HG03378 (cell line): ENCODE data around the gene TMIE.

Experiments used
- ATAC-seq: cut with Tn5 transposase; IDR thresholded peaks from one replicate; pipeline ENCODE4 v1.9.1; 2021; ENCODE audit warnings: mild to moderate bottlenecking, moderate library complexity; ENCODE audit not compliant: unreplicated experiment

TMIE gene

DNA sequence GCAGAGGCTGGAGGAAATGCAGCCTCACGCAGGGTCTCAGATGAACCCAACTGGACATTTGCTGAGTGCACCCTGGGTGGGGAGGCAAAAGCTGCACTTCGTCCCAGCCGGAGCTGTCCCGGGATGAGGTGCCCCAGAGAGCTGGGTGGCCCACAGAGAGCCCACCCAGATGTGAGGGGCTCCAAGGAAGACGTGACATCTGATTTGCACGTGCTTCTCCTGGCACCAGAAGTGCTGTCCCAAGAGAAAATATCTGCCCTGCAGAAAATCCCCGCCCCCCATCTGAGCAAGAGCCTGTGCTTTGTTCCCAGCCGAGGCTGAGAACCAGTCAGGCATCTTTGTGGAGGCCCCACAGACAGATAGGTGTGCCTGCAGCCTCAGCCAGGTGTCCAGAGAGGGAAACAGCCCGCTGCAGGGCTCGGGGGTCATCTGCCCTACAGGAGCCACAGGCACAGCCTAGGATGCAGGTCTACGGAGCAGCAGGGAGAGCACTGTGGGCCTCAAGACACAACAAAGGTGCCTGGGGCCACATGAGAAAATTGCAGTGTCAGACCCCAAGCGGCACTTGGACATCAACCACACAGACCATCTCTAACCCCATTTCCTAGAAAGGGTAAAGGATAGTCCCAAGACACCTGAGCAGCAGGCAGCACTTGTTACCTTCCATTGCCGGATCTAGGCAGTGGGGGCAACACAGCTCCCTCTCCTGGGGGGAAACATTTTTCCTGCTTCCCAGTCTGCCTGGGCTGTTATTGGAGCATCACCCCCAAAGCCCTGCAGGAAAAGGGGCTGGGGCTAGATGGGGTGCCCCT is 5.8 kb downstream of the TMIE start:
- no peak for ATAC-seq

DNA sequence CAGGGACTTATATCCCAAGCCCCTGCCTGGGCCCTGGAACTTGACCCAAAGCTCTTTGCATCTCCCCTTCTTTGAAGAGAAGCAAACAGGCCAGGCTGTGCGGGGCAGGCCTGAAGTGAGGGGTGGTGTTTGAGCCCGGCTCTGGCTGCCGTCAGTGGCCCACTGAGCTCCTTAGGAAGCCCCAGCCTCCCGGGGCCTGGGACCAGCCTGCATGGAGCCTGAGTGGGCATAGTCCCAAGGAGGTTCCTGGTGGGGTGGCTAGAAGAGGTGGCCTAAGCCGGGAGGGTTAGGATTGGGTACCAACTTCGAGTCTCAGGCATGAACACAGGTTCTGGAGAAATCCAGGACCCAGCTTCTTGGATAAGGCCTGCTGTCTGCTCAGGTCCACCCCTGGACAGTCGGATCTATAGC is 6.4 kb downstream of the TMIE start:
- ATAC-seq, result no peak

DNA sequence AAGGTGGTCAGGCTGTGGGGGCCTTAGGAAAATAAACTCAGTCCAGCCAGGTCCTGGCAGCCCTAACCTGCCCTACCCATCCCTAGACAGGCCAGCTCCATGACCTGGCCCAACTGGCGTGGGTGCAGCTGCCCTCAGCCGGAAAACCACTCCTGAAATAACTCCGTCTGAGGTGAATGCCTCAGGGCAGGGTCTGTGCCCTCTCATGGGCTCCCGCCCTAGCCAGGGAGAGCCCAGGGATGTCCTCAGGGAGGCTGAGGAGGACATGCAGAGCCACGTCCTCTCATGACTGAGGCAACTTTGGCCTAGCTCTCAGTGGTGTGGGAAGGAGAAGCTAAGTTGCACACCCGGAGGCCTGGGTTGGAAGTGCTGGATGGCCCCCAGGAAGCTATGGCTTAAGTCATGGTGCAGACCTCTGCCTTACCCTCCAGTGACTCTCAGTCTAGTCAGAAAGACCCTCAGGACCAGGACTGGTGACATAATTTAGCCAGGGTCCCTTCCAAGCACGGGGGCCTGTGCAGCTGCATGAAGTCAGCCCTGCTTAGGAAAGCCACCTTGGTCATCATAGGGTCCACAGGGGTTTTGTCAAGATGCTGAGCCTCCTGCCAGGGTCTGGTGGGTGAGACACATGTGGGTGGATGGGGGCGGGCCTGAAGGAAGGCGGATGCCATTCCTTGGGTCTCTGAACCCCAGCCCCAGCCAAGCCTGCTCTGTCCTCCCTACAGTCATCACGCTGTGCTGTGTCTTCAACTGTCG is 7.4 kb downstream of the TMIE start:
- ATAC-seq, result no peak

DNA sequence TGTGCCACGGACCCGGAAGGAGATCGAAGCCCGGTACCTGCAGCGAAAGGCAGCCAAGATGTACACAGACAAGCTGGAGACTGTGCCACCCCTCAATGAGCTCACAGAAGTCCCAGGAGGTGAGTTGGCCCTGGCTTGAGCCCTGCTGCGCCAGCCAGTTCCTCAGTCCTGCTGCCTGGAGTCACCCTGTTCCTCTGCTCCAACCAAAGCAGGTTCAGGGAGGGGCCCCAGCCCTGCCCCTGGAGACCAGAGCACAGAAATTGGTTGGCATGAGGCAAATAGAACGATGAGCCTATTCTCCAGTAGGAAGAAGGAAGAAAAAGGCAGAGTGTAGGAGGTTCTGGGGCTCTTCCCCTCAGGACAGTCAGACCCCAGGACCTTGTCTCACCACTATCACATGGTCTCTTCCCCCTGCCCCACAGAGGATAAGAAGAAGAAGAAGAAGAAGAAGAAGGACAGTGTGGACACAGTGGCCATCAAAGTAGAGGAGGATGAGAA is 8.0 kb downstream of the TMIE start:
- no peak for ATAC-seq

DNA sequence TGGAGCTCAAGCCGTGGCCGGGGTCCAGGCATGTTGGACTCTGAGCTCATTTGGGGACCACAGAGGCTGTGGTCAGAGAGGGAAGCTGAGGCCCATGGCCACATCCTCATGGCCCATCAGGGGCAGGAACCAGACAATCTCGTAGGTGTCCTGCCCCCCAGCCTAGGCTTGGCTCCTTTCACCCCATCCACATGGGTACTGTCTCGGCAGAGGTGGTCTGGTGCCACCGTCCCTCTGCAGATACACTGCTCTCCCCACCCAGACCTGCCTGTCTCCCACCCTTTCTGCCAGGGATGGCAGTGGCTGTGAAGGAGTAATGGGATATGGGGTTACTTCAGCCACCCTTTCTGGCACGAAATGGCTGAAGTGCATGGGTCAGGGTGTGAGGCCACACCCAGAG is 8.5 kb downstream of the TMIE start:
- ATAC-seq, result no peak

DNA sequence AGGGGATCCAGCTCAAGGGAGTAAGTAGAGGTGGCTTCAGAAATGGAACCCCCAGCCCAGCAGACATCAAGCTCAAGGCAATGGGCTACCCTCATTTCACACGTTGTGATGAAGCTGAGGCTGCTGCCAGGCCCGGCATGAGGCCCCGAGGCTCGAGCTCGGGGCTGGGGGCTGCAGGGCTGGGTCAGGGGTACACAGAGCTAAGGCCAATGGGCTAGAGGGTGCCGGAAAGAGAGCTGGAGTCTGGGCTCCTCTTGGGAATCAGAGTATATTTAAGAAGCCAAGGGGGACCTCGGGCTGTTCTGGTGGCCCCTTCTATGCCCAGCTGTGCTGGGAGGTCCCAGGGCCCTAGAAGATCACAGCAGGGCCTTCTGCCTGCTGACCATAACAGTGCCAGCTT is 9.0 kb downstream of the TMIE start:
- no peak for ATAC-seq

DNA sequence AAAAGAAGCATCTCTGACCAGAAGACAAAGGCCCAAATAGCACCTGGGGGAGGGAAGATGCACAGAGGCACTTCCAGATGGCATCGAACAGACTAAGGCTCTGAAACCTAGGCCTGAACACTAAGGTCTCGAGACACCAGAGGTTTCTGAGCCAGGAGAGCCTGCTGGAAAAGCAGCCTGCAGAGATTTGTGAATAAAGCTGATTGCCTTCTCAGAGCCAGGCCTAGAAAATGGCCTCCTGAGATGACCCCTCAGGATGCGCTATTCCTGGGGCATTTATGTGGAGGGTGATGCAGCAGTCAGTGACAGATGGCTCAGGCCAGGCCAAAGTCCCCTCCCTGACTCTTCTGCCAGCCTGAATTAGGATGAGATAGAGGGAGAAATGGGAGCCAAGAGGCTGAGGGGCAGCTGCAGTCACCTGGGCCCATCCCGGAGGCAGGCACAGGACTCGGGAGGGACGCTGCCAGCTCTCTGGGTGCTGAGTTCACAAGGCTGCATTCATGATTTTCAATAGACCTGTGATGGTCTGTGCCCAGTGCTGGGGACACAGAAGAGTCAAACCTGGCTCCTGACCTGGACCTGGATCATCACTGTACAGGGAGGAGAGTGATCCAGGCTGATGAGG is 9.6 kb downstream of the TMIE start:
- ATAC-seq, result no peak

DNA sequence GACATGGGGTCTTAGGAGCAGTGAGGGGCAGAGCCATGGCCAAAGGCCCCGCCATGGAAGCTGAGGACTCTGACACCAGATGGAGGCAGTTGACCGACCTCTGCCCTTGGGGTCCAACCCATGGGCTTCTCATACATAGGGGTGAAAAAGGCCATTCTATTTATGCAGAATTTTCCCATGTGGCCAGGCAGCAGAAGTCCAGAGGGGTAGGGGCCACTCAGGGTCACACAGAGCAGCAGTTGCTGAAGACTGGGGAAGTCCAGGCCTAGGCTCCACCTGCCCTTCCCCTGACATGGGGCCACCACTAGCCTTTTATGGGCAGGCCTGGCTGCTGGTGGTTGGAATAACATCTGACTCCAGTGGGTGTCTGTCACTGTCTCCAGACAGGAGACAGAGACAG is 10.1 kb downstream of the TMIE start:
- ATAC-seq, result no peak

DNA sequence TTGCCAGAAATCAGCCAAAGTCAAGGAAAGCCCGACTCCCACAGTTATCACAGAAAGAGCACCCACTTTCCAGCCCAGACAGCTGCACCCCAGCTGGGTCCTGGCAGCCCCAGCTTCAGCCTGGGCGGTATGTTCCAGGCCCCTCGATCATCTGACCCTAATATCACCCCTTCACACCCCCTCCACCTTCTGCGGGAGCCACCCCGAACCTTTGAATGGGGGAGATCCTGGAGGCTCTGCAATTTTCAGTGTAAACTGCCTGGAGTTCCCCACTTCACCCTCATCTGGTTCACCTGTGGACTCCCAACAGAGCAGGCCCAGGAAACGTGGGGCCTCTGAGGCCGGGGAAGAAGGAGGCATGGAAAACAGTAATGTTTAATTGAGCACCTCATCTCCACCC is 10.6 kb downstream of the TMIE start:
- no peak for ATAC-seq

DNA sequence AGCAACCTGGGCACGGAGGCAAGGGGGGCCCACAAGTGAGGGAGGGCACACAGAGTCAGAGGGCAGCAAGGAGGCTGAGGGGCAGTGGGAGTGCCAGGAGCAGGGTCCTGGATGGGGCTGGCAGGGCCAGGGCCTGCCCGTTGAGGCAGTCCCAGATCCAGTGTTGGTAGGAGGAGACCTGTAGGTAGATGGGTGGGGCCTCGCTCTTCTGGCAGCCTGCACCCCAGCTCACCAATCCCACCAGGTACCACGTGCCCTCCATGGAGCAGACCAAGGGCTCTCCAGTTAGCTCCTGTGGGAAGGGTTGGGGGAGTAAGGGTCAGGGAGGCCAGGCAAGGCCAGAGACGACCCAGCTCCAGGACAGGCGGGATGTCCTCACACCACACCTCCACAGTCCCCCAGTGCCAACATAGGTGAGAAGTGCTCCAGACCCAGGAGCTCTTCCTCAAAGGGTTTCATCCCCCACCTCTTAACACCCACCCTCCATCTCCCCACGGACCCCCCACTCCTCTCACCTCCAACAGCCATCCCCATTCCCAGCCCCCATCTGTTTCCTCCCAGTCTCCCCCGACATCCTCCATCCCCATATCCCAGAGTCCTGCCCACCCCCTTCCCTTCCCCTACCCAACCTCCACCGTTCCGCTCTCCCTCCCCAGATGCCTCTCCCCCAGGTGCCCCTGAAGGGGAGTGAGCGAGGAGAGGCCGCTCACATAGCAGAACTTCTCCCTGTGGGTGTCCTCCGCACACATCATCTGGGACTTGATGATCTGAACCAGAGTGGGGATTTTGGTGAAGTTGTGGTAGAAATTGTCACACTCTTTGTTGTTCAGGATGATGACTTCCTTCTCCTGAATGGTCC is 11.2 kb downstream of the TMIE start:
- ATAC-seq, result no peak

DNA sequence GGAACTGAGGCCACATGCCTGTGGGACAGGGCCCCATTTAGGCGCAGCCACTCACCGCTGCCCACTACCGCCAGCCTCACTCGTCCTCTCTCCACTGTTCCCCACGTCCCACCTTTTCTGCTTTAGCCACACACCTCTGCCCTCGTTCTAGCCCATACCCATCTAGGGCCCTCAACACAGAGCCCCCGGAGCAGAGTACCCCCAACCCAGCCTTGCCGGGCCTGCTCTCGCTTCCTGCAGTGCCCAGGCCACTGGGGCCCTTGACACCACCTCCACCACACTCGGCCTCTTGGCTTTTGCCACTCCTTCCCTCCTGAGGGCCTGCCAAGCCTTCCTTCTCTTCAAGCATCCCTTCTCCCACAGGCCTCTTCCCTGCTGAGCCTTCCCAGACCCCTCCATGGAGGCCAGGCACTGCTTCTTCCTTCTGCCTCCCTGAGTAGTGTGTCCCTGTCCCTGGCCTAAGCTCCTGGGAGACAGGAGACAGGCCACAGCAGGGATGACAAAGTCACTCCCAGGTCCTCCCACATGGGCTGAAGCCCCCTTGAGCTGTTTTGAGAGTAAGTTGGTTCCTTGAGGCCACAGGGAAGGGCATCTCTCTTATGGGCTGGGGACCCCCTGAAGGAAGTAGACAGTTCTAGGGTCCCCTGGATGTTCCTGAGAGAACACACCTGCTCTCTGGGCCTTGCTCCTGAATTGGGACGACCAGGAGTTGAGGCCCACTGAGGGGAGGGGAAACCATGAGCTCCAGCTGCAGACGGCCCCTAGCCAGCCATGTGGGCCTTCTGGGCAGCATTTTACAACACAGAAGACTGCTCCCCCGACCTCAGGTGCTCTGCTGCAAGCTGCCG is 12.1 kb downstream of the TMIE start:
- no peak for ATAC-seq

DNA sequence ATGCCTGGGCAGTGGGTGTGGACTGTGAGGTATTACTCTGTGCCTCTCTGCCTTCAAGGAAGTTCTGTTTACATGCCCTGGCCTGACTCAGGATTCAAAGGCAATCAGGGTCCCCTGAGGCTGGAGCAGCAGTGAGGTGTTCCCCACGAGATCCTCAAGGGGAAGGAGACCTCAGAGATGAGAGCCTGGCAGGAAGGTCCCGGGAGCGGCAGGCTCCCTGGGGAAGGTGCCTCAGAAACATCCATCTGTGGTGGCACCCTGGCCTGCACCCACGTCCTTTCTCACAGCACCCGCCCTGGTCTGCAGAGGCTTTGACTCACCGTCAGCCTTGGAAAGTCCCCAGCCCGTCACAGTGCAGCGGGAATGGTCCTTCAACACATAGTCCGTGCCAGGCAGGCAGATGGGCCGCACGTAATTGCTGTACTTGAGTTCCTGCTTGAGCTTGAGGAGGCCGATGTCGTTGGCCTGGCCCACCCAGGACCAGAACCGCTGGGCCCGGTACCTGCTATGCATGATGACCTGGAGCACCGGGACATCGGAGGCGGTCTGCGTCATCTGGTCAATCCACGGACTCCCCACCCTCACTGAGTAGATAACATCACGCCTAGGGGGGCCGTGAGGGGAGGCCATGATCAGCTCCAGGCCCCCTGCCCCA is 12.8 kb downstream of the TMIE start:
- ATAC-seq, result peak; percentile 69

DNA sequence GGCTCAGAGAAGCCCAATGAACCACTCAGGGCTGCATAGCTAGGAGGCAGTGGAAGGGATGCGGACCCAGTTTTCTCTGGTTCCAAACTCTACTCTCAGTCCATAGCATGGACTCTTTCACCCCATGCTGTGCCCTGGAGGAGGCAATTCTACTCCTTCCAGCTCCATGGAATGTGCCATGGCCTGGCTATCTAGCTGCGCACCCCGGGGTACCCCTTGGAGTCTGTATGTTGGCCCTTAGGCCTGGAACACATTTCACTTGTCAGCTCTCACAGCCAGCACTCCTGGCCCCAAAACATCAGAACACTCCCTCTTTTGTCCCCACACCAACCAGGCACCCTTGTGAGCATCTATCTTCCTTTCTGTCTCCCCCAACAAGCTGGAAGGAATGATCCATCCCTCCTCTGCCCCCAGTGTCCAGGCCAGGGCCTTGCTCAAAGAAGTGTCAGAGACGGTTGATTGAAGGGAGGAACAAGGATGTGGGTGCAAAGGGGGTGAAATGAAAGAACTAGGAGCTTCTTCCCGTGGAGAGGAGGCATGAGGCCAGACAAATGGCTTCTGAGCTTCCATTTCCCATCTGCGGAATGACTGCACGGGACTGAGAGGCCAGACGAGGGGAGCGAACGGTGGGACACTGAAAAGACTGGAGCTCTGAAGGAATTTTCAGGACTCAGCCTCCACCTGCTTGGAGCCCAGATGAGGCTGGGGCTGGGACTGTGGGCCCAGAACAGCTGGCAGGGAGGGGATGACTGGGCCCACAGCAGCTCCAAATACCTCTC is 13.7 kb downstream of the TMIE start:
- ATAC-seq, result no peak

DNA sequence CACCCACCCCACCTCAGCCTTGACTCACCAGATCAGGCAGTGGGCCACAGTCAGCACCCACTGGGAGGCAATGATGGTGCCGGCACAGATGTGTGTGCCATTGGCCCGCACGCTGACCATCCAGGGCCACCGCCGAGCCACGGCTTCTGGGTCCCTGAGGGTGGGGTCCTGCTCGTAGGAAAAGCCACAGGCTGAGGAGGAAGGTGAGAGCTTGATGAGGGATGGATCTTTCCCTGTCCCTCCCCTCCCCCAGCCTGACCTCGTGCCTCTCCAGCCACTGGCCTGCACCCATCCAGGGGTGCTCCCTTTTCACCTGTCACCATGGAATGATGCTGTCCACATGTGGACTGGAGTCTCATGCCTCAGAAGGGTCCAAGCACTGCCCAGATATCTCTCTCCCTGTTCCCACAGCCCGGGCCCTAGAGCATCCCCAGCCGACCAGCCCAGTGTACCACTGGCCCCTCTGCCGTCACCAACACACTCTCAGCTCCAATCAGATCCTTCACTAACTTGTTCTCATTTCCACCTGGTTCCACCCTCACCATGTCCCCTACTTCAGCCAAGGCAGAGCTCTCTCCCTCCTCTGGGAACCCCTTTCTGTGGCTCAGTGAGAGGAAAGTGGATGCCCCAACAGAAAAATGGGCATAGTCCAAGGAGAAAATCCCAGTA is 14.4 kb downstream of the TMIE start:
- ATAC-seq, result no peak

DNA sequence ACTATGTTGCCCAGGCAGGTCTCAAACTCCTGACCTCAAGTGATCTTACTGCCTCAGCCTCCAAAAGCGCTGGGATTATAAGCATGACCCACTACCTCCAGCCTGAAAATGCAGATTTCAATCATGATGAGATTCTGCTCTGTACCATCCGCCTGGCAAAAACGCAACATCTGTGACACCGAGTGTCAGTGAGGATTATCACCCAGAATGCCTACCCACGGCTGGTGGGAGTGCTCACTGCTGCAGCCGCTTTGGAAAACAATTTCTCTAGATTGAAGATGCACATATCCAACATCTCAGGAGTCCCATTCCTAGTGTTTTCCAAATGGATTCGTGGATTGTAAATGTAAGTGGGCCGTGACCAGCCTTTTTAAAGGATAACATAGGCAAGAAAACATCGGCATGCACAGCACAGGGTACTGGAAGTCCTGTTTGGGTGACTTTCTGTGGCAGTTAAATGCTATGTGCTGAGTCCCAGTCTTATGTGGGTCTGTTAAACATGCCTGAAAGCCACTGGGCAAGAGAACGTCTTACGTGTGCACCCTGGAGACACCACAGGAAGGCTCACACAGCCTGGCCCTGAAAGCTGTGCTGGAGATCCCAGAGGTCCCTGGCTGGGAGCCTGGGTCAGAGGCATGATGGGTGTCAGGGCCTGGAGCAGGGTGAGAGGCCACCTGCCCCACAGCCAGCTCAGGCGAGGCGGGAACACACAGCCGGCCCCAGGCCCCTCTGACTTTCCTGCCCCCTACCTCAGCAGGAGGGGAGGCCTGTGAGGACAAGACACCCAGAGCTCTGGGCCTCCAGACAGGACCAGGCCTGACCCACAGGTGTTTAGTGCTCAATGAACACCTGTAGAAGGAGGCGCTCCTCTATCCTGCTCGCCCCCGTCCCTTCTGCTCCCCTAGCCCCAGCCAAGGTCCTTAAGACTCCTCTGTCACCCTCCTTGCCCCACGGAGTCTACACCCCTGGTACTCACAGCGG is 15.6 kb downstream of the TMIE start:
- ATAC-seq, result no peak

DNA sequence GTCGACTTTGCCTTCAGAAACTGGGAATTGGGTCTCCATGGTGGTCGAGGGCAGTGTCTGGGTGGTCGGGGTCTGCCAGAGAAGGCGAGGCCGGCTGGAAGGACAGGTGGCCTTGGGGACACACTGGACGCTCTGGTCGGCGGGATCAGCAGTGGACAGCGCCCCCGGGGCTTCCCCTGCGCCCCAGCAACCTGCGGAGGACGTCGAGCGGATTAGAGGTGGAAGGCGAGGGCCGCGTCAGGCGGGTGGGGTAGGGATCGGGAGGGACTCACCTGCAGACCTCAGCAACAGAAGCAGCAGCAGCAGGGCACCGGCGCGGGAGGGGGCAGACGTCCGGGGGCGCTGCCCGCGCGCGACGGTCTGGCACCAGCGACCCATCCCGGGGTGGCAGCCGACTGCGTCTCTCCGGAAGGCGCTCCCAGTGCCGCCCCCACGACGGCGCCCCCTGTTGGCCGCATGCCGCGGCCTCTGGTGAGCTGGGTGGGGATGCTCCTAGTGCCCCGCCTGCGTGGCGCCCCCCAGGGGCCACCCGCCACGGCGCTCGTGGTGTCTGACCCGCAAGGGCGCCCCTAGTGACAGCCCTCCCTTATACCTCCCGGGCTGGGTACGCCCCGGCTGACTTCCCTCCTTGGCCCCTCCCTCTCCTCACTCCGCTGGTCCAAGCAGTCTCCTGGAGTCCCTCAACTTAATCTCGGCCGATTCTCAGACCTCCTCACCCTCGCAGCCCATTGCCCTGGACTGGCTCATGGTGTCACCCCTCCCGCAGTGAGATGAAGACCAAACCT is 16.4 kb downstream of the TMIE start, which contains the start of gene PRSS50:
TSS of gene PRSS50 (minus strand) at position 423 of the 785 bp plus-strand sequence. CDS start at position 378, 45 bp downstream.
- ATAC-seq, result no peak
